ENCODE results near the gene TTYH2. TPM values are rescaled to one million over a fixed set of nuclear protein-coding genes. Genes with fewer than 3 reads are reported as not detected.

The TTYH2 gene
- total RNA-seq, 6 donors from 2014 or later = 2.4 to 10.5 (median 8.0) TPM

DNA sequence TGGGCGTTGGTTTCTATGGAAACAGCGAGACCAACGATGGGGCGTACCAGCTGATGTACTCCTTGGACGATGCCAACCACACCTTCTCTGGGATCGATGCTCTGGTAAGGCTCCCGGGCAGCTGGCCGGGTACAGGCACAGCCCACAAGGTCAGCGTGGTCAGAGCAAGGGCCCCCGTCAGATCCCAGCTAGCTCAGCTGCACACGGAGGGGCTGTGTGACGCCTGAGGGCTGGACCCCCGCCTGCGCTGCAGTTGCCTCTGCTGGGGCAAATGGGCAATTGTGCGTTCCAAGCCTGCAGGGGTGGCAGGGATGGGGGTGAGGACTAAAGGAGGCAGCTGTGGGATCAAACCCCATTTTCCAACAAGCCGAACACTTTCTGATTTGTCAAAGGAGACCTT is 17.5 kb downstream of the TTYH2 start:
- TF ChIP-seq POLR2A (IDR thresholded peaks at IDR 0.05) = no peak
- TF ChIP-seq POLR2AphosphoS5 (IDR thresholded peaks at IDR 0.05) = no peak
- no peak for TF ChIP-seq EP300 (IDR thresholded peaks at IDR 0.05)
- TF ChIP-seq, protein P1, sequence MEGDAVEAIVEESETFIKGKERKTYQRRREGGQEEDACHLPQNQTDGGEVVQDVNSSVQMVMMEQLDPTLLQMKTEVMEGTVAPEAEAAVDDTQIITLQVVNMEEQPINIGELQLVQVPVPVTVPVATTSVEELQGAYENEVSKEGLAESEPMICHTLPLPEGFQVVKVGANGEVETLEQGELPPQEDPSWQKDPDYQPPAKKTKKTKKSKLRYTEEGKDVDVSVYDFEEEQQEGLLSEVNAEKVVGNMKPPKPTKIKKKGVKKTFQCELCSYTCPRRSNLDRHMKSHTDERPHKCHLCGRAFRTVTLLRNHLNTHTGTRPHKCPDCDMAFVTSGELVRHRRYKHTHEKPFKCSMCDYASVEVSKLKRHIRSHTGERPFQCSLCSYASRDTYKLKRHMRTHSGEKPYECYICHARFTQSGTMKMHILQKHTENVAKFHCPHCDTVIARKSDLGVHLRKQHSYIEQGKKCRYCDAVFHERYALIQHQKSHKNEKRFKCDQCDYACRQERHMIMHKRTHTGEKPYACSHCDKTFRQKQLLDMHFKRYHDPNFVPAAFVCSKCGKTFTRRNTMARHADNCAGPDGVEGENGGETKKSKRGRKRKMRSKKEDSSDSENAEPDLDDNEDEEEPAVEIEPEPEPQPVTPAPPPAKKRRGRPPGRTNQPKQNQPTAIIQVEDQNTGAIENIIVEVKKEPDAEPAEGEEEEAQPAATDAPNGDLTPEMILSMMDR (IDR thresholded peaks at IDR 0.05) = no peak
- ATAC-seq (ENCODE audit: low FRiP score in 2 of 2) = no peak

DNA sequence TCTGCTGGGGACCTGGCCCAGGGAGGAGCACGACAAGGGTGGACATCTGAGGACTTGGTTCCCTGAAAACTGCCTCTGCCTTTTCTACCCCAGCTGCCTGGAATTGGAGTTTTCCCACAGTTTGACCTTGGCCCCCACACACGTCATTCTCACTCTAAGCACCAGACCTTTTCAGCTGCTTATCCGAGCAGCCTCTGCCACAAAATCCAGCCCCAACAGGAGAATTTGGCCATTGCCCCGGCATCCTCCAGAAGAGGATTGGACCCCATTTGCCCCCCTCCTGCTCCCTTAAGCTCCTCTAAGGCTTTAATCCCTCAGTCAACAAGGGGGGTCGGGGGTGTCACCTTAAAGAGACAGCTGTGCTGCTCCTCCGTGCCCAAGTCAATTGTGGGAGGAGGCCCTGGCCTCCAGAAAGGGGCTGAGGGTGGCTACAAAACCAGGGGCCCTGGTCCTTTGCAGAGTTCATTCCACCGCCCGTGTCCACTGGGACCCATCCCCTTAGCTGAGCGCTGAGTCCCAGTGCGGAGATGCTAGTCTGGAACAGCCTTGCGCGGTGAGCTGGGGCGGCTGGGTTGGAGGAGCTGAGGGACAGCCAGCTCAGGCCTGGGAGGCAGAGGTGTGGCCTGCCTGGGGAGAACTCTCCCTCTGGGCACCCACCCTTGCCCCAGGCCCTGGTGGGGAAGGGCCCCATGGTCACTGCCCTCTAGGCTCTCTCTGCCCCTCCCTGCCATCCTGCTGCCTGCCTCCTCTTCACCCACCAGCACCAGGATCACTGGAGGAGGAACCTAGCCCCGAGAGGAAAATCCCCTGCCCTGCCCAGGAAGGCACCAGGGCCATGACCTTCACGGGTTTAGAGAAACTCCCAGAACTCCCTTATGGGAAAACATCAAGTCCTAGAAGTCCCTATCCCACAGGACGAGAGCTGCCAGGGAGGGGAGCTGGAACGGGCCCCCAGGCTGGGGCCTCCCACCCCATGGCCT is 18.8 kb downstream of the TTYH2 start:
- no peaks in the 10 kb centered on the region for H3K36me3 ChIP-seq
- H3K4me1 ChIP-seq = peaks cover 0 to 8% (median 3%) of the 10 kb centered on the region in 4 donors
- no peaks in the 10 kb centered on the region for H3K27me3 ChIP-seq
- TF ChIP-seq, protein P1 (IDR thresholded peaks at IDR 0.05) = no peak
- TF ChIP-seq POLR2A (IDR thresholded peaks at IDR 0.05) (no peak), POLR2AphosphoS5 (IDR thresholded peaks at IDR 0.05) (no peak), EP300 (IDR thresholded peaks at IDR 0.05) (no peak)
- ATAC-seq (ENCODE audit: low FRiP score in 2 of 2) (no peak), DNase-seq (peak in 1 of 2 donors; percentile 59)
- H3K27ac ChIP-seq = no peak overlapping the region
- H3K4me3 ChIP-seq = no peak overlapping the region
- 80 to 83% methylated on average over 16 to 17 of the region's 17 CpGs for WGBS, 2 donors
- H3K9me3 ChIP-seq = no peaks in the 10 kb centered on the region

More for the DNA sequence above, 17.5 kb downstream of the TTYH2 start:
- H3K36me3 ChIP-seq = no peaks in the 10 kb centered on the region
- DNase-seq = peak in 1 of 2 donors; percentile 62
- no peaks in the 10 kb centered on the region for H3K27me3 ChIP-seq
- no peaks in the 10 kb centered on the region for H3K9me3 ChIP-seq
- 91 to 94% methylated on average over 13 to 16 of the region's 16 CpGs for WGBS, 2 donors
- H3K27ac ChIP-seq = no peak overlapping the region
- H3K4me1 ChIP-seq = peaks cover 0 to 8% (median 3%) of the 10 kb centered on the region in 4 donors
- no peak overlapping the region for H3K4me3 ChIP-seq

DNA sequence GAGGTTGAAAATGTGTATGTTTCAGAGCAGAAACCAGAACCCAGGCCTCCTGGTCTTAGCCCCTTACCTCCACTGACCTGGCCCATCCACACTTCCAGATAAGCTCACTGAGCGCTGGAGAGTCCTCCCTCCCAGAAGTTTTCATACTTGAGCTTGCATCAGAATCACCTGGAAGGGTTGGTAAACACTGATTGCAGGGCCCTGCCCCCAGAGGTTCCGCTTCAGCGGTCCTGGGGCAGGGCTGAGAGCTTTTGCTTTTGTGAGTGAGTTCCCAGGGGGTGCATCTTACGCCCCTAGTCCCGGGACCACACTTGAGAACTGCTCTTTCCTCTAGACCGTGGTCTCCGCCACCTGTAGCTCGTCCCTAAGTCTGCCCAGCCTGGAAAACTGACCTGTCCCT is 20.6 kb downstream of the TTYH2 start:
- H3K27me3 ChIP-seq = no peaks in the 10 kb centered on the region
- no peak for ATAC-seq (ENCODE audit: low FRiP score in 2 of 2)
- H3K4me1 ChIP-seq = peaks cover 0 to 8% (median 3%) of the 10 kb centered on the region in 4 donors
- H3K9me3 ChIP-seq = no peaks in the 10 kb centered on the region
- no peaks in the 10 kb centered on the region for H3K36me3 ChIP-seq
- WGBS, 2 donors = 69 to 87% methylated on average over 5 to 8 of the region's 8 CpGs
- H3K4me3 ChIP-seq = no peak overlapping the region
- DNase-seq = peak in 1 of 2 donors; percentile 45
- no peak overlapping the region for H3K27ac ChIP-seq
- no peak for TF ChIP-seq EP300 (IDR thresholded peaks at IDR 0.05)
- TF ChIP-seq, protein P1 (IDR thresholded peaks at IDR 0.05) = no peak
- no peak for TF ChIP-seq POLR2A (IDR thresholded peaks at IDR 0.05)
- TF ChIP-seq POLR2AphosphoS5 (IDR thresholded peaks at IDR 0.05) = no peak

DNA sequence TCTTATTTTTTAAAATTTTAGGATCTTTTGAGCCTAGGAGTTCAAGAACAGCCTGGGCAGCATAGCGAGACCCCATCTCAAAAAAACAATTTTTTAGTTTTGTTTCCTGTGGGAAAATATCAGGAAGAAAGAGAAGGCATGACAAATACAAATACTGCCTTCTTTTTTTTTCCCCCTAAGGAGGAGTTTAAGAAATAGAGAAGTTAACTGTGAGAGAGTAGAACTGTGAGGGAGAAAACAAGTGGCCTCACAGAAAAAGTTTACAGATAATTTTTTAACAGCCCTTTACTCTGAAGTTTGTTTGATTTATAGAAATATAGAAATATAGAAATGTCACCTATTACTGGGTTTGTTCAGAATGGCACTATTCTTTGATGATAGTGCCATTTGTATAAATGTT is 21.1 kb downstream of the TTYH2 start:
- no peak overlapping the region for H3K4me3 ChIP-seq
- 59 to 65% methylated on average over 1 of the region's 1 CpG for WGBS, 2 donors
- peak overlapping the region in 1 of 4 donors; percentile 63 for H3K27ac ChIP-seq

More for the DNA sequence above, 21.1 kb downstream of the TTYH2 start:
- DNase-seq (no peak), ATAC-seq (ENCODE audit: low FRiP score in 2 of 2) (no peak)
- Histone ChIP-seq H3K27me3 (no peaks in the 10 kb centered on the region), H3K4me1 (peaks cover 0 to 8% (median 3%) of the 10 kb centered on the region in 4 donors), H3K9me3 (no peaks in the 10 kb centered on the region), H3K36me3 (no peaks in the 10 kb centered on the region)
- TF ChIP-seq POLR2AphosphoS5 (IDR thresholded peaks at IDR 0.05) (no peak), POLR2A (IDR thresholded peaks at IDR 0.05) (no peak), EP300 (IDR thresholded peaks at IDR 0.05) (no peak)
- TF ChIP-seq, protein P1 (IDR thresholded peaks at IDR 0.05) = no peak

Measured in upper lobe of left lung (tissue), 6 donors.